Neural progenitor cell (in vitro differentiated cells): ENCODE data around the gene ACAP1. TPM values are rescaled to one million over a fixed set of nuclear protein-coding genes. Genes with fewer than 3 reads are reported as not detected.

Experiments
- DNase-seq: peaks from one replicate; pipeline ENCODE4 v3.0.0-alpha.2; 2016; ENCODE audit warnings: low spot score
- H2AFZ ChIP-seq: fragments of 200-600 bp; sonication (generic); replicated peaks from 2 replicates; pipeline ENCODE4 v1.6.1; 2016; ENCODE audit warnings: antibody characterized with exemption
- H3F3A ChIP-seq: fragments of 200-600 bp; sonication (generic); 2 replicates; pipeline ENCODE4 v1.6.1; 2016; ENCODE audit warnings: antibody characterized with exemption, low read depth
- H3K27ac ChIP-seq: fragments of 200-600 bp; sonication (generic); 2 replicates; pipeline ENCODE4 v1.5.1; 2016; ENCODE audit warnings: mild to moderate bottlenecking
- H3K27me3 ChIP-seq: fragments of 200-600 bp; sonication (generic); 2 replicates; pipeline ENCODE4 v1.6.1; 2016; ENCODE audit warnings: mild to moderate bottlenecking, moderate library complexity
- H3K36me3 ChIP-seq: fragments of 200-600 bp; sonication (generic); 2 replicates; pipeline ENCODE4 v1.5.1; 2016
- H3K4me1 ChIP-seq: fragments of 200-600 bp; sonication (generic); 2 replicates; pipeline ENCODE4 v1.6.1; 2016; ENCODE audit warnings: mixed run types
- H3K4me2 ChIP-seq: fragments of 200-600 bp; sonication (generic); 2 replicates; pipeline ENCODE4 v1.6.1; 2016
- H3K4me3 ChIP-seq: fragments of 200-600 bp; sonication (generic); 2 replicates; pipeline ENCODE4 v1.5.1; 2016
- H3K79me2 ChIP-seq: fragments of 200-600 bp; sonication (generic); 2 replicates; pipeline ENCODE4 v1.6.1; 2016; ENCODE audit warnings: low read depth
- H3K9ac ChIP-seq: fragments of 200-600 bp; sonication (generic); 2 replicates; pipeline ENCODE4 v1.6.1; 2016
- H3K9me3 ChIP-seq: fragments of 200-600 bp; sonication (generic); 2 replicates; pipeline ENCODE4 v1.5.1; 2016; ENCODE audit warnings: low read depth
- H4K20me1 ChIP-seq: fragments of 200-600 bp; sonication (generic); 2 replicates; pipeline ENCODE4 v1.6.1; 2016; ENCODE audit warnings: low read depth
- H3K27ac Mint-ChIP-seq: 3 replicates; pipeline ENCODE4 v1.8.0; 2021; ENCODE audit warnings: mixed read lengths
- H3K27me3 Mint-ChIP-seq: 2 replicates; pipeline ENCODE4 v1.8.0; 2022; ENCODE audit warnings: low read depth, mild to moderate bottlenecking, inconsistent platforms, moderate library complexity, mixed read lengths; ENCODE audit not compliant: insufficient read depth
- H3K36me3 Mint-ChIP-seq: 3 replicates; pipeline ENCODE4 v1.8.0; 2021; ENCODE audit warnings: mixed read lengths
- H3K4me1 Mint-ChIP-seq: 3 replicates; pipeline ENCODE4 v1.8.0; 2021; ENCODE audit warnings: mixed read lengths
- H3K4me3 Mint-ChIP-seq: 3 replicates; pipeline ENCODE4 v1.8.0; 2021; ENCODE audit warnings: mild to moderate bottlenecking, moderate library complexity, mixed read lengths
- H3K9me3 Mint-ChIP-seq: 3 replicates; pipeline ENCODE4 v1.8.0; 2020; ENCODE audit warnings: mixed read lengths
- EZH2 ChIP-seq: fragments of 200-600 bp; sonication (generic); IDR thresholded peaks from 2 replicates; pipeline ENCODE4 v1.6.1; 2017; ENCODE audit warnings: antibody characterized with exemption, mild to moderate bottlenecking, moderate library complexity
- EZH2phosphoT487 ChIP-seq: fragments of 200-600 bp; sonication (generic); IDR thresholded peaks from 2 replicates; pipeline ENCODE4 v1.6.1; 2017; ENCODE audit warnings: antibody characterized with exemption
- total RNA-seq: library from RNA; depleted of rRNA; stranded (reverse); fragments of >200 nt; gene quantifications from 2 replicates; pipeline ENCODE4 v1.2.3, GENCODE V29; 2015; ENCODE audit warnings: low replicate concordance
- TF ChIP-seq, protein P1 (sequence below): fragments of 200-600 bp; sonication (generic); IDR thresholded peaks from 2 replicates; pipeline ENCODE4 v1.5.1; 2017; ENCODE audit warnings: antibody characterized with exemption, mild to moderate bottlenecking

Gene ACAP1
- total RNA-seq, 1 donor from 2014 or later: 0.65 TPM

GRCh38 chr17:7356072-7356549 lies 19.8 kb downstream of the ACAP1 start:
- no peaks in the 10 kb centered on the region for H3K36me3 Mint-ChIP-seq
- H3K4me1 Mint-ChIP-seq: peaks cover 38% of the 10 kb centered on the region
- H3K4me2 ChIP-seq: peak overlapping the region; percentile 51
- H3K79me2 ChIP-seq: no peaks in the 10 kb centered on the region
- H2AFZ ChIP-seq: peak overlapping the region; percentile 73
- peaks cover 2% of the 10 kb centered on the region for H3K27me3 ChIP-seq
- H3K9me3 Mint-ChIP-seq: no peaks in the 10 kb centered on the region
- no peak overlapping the region for H3K4me3 Mint-ChIP-seq
- no peak for TF ChIP-seq EZH2
- no peak for TF ChIP-seq EZH2phosphoT487
- TF ChIP-seq, protein P1, sequence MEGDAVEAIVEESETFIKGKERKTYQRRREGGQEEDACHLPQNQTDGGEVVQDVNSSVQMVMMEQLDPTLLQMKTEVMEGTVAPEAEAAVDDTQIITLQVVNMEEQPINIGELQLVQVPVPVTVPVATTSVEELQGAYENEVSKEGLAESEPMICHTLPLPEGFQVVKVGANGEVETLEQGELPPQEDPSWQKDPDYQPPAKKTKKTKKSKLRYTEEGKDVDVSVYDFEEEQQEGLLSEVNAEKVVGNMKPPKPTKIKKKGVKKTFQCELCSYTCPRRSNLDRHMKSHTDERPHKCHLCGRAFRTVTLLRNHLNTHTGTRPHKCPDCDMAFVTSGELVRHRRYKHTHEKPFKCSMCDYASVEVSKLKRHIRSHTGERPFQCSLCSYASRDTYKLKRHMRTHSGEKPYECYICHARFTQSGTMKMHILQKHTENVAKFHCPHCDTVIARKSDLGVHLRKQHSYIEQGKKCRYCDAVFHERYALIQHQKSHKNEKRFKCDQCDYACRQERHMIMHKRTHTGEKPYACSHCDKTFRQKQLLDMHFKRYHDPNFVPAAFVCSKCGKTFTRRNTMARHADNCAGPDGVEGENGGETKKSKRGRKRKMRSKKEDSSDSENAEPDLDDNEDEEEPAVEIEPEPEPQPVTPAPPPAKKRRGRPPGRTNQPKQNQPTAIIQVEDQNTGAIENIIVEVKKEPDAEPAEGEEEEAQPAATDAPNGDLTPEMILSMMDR: peak; percentile 92
- peaks cover 21% of the 10 kb centered on the region for H3F3A ChIP-seq
- no peaks in the 10 kb centered on the region for H4K20me1 ChIP-seq
- H3K27ac ChIP-seq: no peak overlapping the region
- peaks cover 4% of the 10 kb centered on the region for H3K27me3 Mint-ChIP-seq
- no peaks in the 10 kb centered on the region for H3K9me3 ChIP-seq
- peak overlapping the region; percentile 4 for H3K4me3 ChIP-seq
- H3K36me3 ChIP-seq: no peaks in the 10 kb centered on the region
- no peak overlapping the region for H3K9ac ChIP-seq
- no peaks in the 10 kb centered on the region for H3K4me1 ChIP-seq
- peak; percentile 93 for DNase-seq
- H3K27ac Mint-ChIP-seq: no peak overlapping the region

DNA sequence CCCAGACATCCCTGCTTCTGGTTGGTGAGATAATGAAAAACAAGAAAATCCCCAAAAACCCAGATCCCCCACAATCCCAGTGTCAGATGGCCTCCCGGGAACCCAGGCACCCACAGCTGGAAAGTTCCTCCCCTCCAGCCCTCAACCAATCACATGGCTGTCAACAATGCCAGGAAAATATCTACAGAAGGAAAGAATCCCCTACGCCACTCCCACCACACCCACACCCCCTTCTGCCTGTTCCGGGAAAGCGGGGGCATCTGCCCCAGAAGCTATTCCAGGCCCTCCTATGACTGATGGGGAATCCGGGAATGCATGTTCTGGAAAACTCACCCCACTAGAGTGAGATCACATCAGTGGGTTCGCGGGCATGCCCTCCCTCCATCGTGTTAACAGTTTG lies 20.4 kb downstream of the ACAP1 start:
- Mint-ChIP-seq H3K27me3 (peaks cover 4% of the 10 kb centered on the region), H3K27ac (no peak overlapping the region), H3K9me3 (no peaks in the 10 kb centered on the region), H3K36me3 (no peaks in the 10 kb centered on the region), H3K4me3 (peak overlapping the region; percentile 41), H3K4me1 (peaks cover 36% of the 10 kb centered on the region)
- H3K4me1 ChIP-seq: no peaks in the 10 kb centered on the region
- no peaks in the 10 kb centered on the region for H3K36me3 ChIP-seq
- peaks cover 14% of the 10 kb centered on the region for H3F3A ChIP-seq
- no peaks in the 10 kb centered on the region for H3K79me2 ChIP-seq
- H3K9ac ChIP-seq: no peak overlapping the region
- no peaks in the 10 kb centered on the region for H3K27me3 ChIP-seq
- H4K20me1 ChIP-seq: no peaks in the 10 kb centered on the region
- H3K4me3 ChIP-seq: no peak overlapping the region
- no peaks in the 10 kb centered on the region for H3K9me3 ChIP-seq
- H3K27ac ChIP-seq: no peak overlapping the region
- peak overlapping the region; percentile 73 for H2AFZ ChIP-seq
- DNase-seq: no peak
- peak overlapping the region; percentile 51 for H3K4me2 ChIP-seq
- no peak for TF ChIP-seq EZH2phosphoT487
- no peak for TF ChIP-seq EZH2
- TF ChIP-seq, protein P1: no peak

DNA sequence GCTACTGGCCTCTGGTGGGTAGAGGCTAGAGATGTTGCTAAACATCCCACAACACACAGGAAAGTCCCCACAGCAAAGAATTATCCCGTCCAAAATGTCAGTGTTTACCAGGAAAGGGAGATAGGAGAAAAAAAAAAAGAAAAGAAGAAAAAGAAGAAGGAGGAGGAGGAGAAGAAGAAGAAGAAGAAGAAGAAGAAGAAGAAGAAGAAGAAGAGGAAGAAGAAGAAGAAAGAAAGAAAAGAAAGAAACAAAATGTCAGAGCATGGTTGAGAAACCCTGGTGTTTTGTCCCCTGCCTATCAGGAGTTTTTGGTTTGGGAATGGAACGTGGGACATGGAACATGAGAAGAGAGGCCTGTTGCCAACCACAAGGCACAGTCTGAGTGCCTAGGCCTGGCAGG lies 21.1 kb downstream of the ACAP1 start:
- no peak for TF ChIP-seq EZH2phosphoT487
- TF ChIP-seq, protein P1: no peak
- TF ChIP-seq EZH2: no peak
- Histone ChIP-seq H3K4me3 (no peak overlapping the region), H3K79me2 (no peaks in the 10 kb centered on the region), H4K20me1 (no peaks in the 10 kb centered on the region), H3F3A (peaks cover 8% of the 10 kb centered on the region), H2AFZ (no peak overlapping the region), H3K9ac (no peak overlapping the region), H3K4me2 (no peak overlapping the region), H3K4me1 (no peaks in the 10 kb centered on the region), H3K36me3 (no peaks in the 10 kb centered on the region), H3K27ac (no peak overlapping the region), H3K9me3 (no peaks in the 10 kb centered on the region), H3K27me3 (no peaks in the 10 kb centered on the region)
- Mint-ChIP-seq H3K27ac (no peak overlapping the region), H3K4me1 (peaks cover 35% of the 10 kb centered on the region), H3K36me3 (no peaks in the 10 kb centered on the region), H3K4me3 (no peak overlapping the region), H3K27me3 (peaks cover 6% of the 10 kb centered on the region), H3K9me3 (no peaks in the 10 kb centered on the region)
- no peak for DNase-seq
